RWPE2 (cell line): ENCODE measurements around the gene CRNKL1.

ENCODE experiments used
- ATAC-seq: fragments of 200-7000 bp; cut with Tn5 transposase; 3 replicates; pipeline ENCODE4 v1.9.1; 2021; ENCODE audit warnings: low read depth
- DNase-seq: peaks from one replicate; pipeline ENCODE4 v3.0.0-alpha.2; 2020; ENCODE audit warnings: low spot score
- H3K27ac ChIP-seq: fragments of 450-650 bp; 2 replicates; pipeline ENCODE4 v1.5.1; 2017; ENCODE audit warnings: mild to moderate bottlenecking; ENCODE audit not compliant: poor library complexity, severe bottlenecking
- H3K27me3 ChIP-seq: fragments of 250-450 bp; sonication (Bioruptor Pico); 2 replicates; pipeline ENCODE4 v1.5.1; 2021; ENCODE audit warnings: mild to moderate bottlenecking, moderate library complexity; ENCODE audit not compliant: insufficient read depth, poor library complexity, severe bottlenecking
- H3K36me3 ChIP-seq: fragments of 250-450 bp; sonication (Bioruptor Pico); 2 replicates; pipeline ENCODE4 v1.5.1; 2020; ENCODE audit warnings: low read depth, mild to moderate bottlenecking, moderate library complexity
- H3K4me1 ChIP-seq: fragments of 250-450 bp; sonication (Bioruptor Pico); 2 replicates; pipeline ENCODE4 v1.5.1; 2021; ENCODE audit warnings: mild to moderate bottlenecking, moderate library complexity; ENCODE audit not compliant: insufficient read depth, poor library complexity, severe bottlenecking
- H3K4me3 ChIP-seq: fragments of 250-450 bp; sonication (Bioruptor Pico); 2 replicates; pipeline ENCODE4 v1.5.1; 2021; ENCODE audit warnings: mild to moderate bottlenecking, moderate library complexity; ENCODE audit not compliant: severe bottlenecking
- H3K9me3 ChIP-seq: fragments of 250-450 bp; sonication (Bioruptor Pico); 2 replicates; pipeline ENCODE4 v1.5.1; 2021; ENCODE audit warnings: mild to moderate bottlenecking, moderate library complexity; ENCODE audit not compliant: severe bottlenecking
- TF ChIP-seq, protein P1 (sequence below): fragments of 450-650 bp; IDR thresholded peaks from one replicate; pipeline ENCODE4 v1.5.1; 2017; ENCODE audit warnings: mild to moderate bottlenecking, moderate library complexity; ENCODE audit not compliant: poor library complexity, severe bottlenecking

CRNKL1 gene

DNA sequence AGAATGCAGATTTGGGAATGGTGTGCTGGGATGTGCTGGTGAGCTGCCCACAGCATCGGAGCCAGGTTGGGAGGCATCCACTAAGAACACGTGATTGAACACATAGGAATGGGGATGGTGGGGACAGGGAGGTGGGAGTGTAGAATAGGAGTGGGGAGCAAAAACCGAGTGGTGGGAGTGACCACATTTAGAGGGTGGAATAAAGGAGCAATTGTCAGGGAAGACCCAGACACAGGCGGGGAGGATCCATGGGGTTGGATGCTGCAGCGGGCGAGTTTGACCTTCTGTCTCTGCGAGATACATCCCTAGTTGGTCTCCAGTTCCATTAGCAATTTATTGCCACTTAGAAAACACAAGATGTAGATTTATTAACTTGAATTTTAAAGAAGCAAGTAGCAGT, 30.4 kb downstream of the CRNKL1 start:
- ATAC-seq (no peak), DNase-seq (no peak)
- Histone ChIP-seq H3K36me3 (peaks cover 65% of the 10 kb centered on the region), H3K9me3 (no peaks in the 10 kb centered on the region), H3K27me3 (no peaks in the 10 kb centered on the region), H3K27ac (no peak overlapping the region), H3K4me3 (no peak overlapping the region), H3K4me1 (peaks cover 12% of the 10 kb centered on the region)
- TF ChIP-seq, protein P1, sequence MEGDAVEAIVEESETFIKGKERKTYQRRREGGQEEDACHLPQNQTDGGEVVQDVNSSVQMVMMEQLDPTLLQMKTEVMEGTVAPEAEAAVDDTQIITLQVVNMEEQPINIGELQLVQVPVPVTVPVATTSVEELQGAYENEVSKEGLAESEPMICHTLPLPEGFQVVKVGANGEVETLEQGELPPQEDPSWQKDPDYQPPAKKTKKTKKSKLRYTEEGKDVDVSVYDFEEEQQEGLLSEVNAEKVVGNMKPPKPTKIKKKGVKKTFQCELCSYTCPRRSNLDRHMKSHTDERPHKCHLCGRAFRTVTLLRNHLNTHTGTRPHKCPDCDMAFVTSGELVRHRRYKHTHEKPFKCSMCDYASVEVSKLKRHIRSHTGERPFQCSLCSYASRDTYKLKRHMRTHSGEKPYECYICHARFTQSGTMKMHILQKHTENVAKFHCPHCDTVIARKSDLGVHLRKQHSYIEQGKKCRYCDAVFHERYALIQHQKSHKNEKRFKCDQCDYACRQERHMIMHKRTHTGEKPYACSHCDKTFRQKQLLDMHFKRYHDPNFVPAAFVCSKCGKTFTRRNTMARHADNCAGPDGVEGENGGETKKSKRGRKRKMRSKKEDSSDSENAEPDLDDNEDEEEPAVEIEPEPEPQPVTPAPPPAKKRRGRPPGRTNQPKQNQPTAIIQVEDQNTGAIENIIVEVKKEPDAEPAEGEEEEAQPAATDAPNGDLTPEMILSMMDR, result no peak

DNA sequence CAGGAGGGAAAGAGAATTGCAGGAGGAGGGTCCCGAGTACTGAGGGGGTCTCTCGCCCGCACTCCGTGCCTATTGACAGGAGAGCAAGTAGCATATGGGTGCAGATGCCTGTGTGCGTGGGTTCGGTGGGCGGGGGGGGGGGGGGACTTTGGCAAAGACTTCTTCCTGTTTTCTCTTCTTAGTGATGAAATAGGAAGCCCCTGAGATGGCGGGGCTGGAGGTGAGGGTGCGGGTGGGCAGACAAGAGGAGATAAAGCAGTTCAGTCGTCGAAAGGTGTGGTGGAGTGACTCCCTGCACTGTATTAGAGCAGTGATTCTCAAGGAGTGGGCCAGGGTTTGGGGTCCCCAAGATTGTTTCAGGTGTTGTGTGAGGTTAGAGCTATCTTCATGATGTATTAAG, 31.4 kb downstream of the CRNKL1 start:
- H3K27me3 ChIP-seq, result no peaks in the 10 kb centered on the region
- TF ChIP-seq, protein P1, result no peak
- H3K4me1 ChIP-seq, result peaks cover 12% of the 10 kb centered on the region
- H3K9me3 ChIP-seq, result no peaks in the 10 kb centered on the region
- peaks cover 58% of the 10 kb centered on the region for H3K36me3 ChIP-seq
- DNase-seq (no peak), ATAC-seq (no peak)
- no peak overlapping the region for H3K27ac ChIP-seq
- no peak overlapping the region for H3K4me3 ChIP-seq

DNA sequence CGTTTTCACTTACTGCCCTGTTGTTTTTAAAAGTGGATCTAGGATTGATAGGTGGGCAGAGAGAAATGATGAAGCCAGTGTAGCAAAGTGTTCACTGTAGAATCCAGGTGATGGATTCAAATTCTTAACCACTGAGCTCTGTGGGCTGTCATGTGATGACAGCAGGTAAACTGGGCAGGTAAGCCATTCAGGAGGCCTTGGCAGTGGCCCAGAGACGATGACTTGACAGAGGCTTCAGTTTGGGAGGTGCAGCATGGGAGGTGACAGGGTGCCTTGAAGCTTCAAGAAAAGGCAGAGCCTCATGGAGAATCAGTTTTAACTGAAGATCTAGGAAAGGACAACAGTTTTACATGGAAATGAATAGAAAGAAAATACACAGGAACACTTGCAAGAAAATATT, 33.1 kb downstream of the CRNKL1 start:
- TF ChIP-seq, protein P1, result no peak
- Histone ChIP-seq H3K9me3 (no peaks in the 10 kb centered on the region), H3K4me1 (peaks cover 12% of the 10 kb centered on the region), H3K27ac (no peak overlapping the region), H3K27me3 (no peaks in the 10 kb centered on the region), H3K36me3 (peaks cover 41% of the 10 kb centered on the region), H3K4me3 (no peak overlapping the region)
- DNase-seq (no peak), ATAC-seq (no peak)

DNA sequence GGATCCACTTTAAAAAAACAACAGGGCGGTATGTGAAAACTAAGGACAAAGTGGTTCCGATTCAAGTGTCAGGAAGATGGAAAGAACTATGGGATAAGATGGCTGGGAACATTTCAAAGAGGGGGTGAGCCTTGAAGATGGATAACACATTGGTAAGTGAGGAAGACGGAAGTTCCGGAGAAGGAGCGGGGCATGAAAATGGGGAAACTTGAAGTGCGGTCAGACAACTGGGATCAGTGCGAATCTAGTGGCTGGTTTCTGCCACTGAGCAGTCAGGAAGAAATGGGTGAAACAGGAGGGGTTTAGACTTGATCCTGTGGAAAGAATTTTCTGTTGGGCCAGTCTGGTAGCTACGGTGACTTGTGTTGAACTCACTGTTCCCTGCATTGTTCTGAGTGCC, 33.9 kb downstream of the CRNKL1 start:
- Histone ChIP-seq H3K36me3 (peaks cover 33% of the 10 kb centered on the region), H3K4me3 (peak overlapping the region; percentile 91), H3K9me3 (no peaks in the 10 kb centered on the region), H3K27ac (peak overlapping the region; percentile 40), H3K4me1 (peaks cover 12% of the 10 kb centered on the region), H3K27me3 (no peaks in the 10 kb centered on the region)
- ATAC-seq, result no peak
- DNase-seq, result no peak
- TF ChIP-seq, protein P1, result no peak

DNA sequence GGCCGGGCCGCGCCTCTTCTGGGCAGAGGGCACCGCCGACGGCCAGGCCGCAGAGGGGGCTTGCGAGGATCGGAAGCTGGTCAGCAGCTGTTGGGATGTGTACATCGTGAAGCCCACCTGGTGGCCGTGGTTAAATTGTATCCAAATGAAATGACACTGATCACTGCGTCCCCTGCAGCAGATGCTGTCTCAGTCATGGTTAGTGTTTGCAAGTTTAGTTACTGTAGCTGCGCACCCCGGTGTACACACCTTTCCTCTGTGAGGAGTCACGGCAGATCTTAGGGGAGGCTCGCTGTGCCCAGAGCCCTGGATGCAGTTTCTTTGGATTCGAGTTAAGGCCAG, 34.5 kb downstream of the CRNKL1 start:
- Histone ChIP-seq H3K4me3 (peak overlapping the region; percentile 91), H3K4me1 (peaks cover 12% of the 10 kb centered on the region), H3K27ac (peak overlapping the region; percentile 40), H3K9me3 (no peaks in the 10 kb centered on the region), H3K36me3 (peaks cover 32% of the 10 kb centered on the region), H3K27me3 (no peaks in the 10 kb centered on the region)
- peak; percentile 32 for ATAC-seq
- TF ChIP-seq, protein P1, result no peak
- no peak for DNase-seq
